ENCODE measurements around the gene DECR2. TPM values are rescaled to one million over a fixed set of nuclear protein-coding genes. Genes with fewer than 3 reads are reported as not detected.

Gene DECR2
- total and polyA plus RNA-seq, 2 of the 13 experiments (the other 11 are each of a cell fraction or from before 2014, with no cell fraction given) = 36.3 to 44.6 TPM

DNA sequence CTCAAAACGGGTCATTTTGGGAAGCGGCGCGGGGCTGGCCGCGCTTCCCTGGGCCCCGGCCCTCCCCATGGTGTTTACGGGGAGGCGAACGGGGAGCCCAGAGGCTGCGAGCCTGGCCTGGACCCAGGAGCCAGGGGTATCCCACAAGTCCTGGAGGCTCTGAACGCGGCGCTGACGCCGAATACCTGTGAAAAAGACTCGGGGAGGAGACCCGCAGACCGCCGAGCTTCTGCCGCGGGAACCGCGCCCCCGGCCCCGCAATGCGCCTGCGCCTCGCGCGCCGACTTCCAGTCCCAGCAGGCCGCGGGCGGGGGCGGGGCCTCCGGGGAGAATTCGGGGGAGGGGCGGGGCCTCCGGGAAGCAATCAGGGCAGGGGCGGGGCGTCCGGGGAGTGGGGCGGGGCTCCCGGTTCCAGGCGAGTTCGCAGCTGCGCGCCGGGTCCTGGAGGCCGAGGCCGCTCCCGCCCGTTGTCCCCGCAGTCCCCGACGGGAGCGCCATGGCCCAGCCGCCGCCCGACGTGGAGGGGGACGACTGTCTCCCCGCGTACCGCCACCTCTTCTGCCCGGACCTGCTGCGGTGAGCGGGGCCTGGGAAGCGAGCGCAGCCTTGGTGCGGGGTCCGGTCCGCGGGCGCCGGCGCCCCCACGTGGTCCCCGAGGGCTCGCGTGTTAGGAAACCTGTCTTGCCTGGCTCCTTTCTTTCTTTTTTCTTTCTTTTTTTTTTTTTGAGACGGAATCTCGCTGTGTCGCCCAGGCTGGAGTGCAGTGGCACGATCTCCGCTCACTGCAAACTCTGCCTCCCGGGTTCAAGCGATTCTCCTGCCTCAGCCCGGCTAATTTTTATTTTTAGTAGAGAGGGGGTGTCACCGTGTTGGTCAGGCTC, at the start of gene DECR2 (continued):
- no peak for TF ChIP-seq RERE (CRISPR knock-in tag; IDR thresholded peaks at IDR 0.05; ENCODE audit: low read depth)
- TF ChIP-seq ZNF30 (CRISPR knock-in tag; IDR thresholded peaks at IDR 0.05) = no peak
- no peak for TF ChIP-seq ZFP36L1 (CRISPR knock-in tag; IDR thresholded peaks at IDR 0.05)
- 0 out of 2 replicates have a peak, but pooled peaks have one; percentile 31 for TF ChIP-seq CAMTA2 (CRISPR knock-in tag; IDR thresholded peaks at IDR 0.05; ENCODE audit: borderline replicate concordance)
- TF ChIP-seq ZMYM2 (CRISPR knock-in tag; IDR thresholded peaks at IDR 0.05) = 0 out of 2 replicates have a peak, but pooled peaks have one; percentile 15
- no peak for TF ChIP-seq RAD51 (IDR thresholded peaks at IDR 0.05; ENCODE audit: borderline replicate concordance)
- no peak for TF ChIP-seq TCF7L2 (IDR thresholded peaks at IDR 0.05; ENCODE audit: low read depth, low read length)
- TF ChIP-seq THAP11 (CRISPR knock-in tag; IDR thresholded peaks at IDR 0.05) = peak; percentile 67
- TF ChIP-seq MEIS2 (CRISPR knock-in tag; IDR thresholded peaks at IDR 0.05) = peak; percentile 79
- peak; percentile 5; the same call in 1 of the 2 replicates for TF ChIP-seq CSRNP2 (CRISPR knock-in tag; conservative IDR thresholded peaks at IDR 0.05; ENCODE audit: low read depth)
- no peak for TF ChIP-seq ZNF570 (CRISPR knock-in tag; IDR thresholded peaks at IDR 0.05; ENCODE audit: borderline replicate concordance)
- no peak for TF ChIP-seq FUBP1 (CRISPR knock-in tag; IDR thresholded peaks at IDR 0.05; ENCODE audit: borderline replicate concordance)
- no peak for TF ChIP-seq RFXAP (CRISPR knock-in tag; IDR thresholded peaks at IDR 0.05; ENCODE audit: borderline replicate concordance)
- no peak for TF ChIP-seq CENPBD1 (CRISPR knock-in tag; IDR thresholded peaks at IDR 0.05; ENCODE audit: borderline replicate concordance, low read depth)
- no peak for TF ChIP-seq ZUFSP (CRISPR knock-in tag; IDR thresholded peaks at IDR 0.05; ENCODE audit: borderline replicate concordance)
- TF ChIP-seq BRD4 (CRISPR knock-in tag; IDR thresholded peaks at IDR 0.05) = peak; percentile 54; the same call in 1 of the 2 replicates

Measured in HepG2 (cell line).